ENCODE data around the gene CXCR6.

CXCR6 gene

DNA sequence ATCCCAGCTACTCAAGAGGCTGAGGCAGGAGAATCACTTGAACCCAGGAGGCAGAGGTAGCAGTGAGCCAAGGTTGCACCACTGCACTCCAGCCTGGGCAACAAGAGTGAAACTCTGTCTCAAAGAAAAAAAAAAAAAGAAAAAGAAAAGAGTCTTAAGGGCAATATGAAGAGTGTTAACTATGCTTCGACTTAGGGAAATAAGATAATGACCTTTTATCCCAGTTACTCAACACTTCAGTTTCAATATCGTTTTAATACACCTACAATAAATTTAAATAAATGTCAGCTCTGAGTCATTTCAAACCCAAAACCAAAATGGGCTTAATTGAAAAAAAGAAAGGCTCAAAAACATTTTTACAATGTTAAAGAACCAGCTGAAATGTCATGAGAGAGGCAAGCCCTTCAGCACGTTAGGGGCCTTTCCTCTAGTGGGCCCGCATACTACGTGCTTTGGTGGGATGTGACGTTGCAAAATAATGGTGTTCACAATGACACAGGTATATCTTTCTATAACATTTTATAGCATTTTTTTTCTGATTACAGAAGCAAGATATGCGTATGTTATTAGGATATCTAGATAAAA, 37.1 kb downstream of the CXCR6 start:
- TF ChIP-seq, protein P1, sequence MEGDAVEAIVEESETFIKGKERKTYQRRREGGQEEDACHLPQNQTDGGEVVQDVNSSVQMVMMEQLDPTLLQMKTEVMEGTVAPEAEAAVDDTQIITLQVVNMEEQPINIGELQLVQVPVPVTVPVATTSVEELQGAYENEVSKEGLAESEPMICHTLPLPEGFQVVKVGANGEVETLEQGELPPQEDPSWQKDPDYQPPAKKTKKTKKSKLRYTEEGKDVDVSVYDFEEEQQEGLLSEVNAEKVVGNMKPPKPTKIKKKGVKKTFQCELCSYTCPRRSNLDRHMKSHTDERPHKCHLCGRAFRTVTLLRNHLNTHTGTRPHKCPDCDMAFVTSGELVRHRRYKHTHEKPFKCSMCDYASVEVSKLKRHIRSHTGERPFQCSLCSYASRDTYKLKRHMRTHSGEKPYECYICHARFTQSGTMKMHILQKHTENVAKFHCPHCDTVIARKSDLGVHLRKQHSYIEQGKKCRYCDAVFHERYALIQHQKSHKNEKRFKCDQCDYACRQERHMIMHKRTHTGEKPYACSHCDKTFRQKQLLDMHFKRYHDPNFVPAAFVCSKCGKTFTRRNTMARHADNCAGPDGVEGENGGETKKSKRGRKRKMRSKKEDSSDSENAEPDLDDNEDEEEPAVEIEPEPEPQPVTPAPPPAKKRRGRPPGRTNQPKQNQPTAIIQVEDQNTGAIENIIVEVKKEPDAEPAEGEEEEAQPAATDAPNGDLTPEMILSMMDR (IDR thresholded peaks at IDR 0.05), result no peak
- H3K4me3 ChIP-seq, result no peak overlapping the region
- H3K27ac ChIP-seq, result no peak overlapping the region
- no peak for DNase-seq (ENCODE audit: low spot score)

DNA sequence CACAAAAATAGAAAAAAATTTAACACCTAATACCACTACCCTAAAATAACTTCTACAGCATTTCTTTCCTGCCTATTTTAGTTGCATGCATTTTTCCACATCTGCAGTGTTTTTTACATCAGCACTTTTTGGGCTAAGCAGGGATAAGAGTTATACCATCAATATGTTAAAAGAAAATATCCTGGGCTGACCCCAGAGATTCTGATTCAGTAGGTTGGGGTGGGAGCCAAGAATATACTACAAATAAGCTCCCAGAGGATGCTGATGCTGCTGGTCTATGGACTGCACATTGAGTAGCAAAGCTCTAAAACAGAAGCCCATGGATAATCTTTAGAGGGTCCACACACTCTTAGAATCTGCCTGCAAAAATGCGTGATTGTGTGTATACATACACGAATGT, 37.6 kb downstream of the CXCR6 start:
- TF ChIP-seq, protein P1 (IDR thresholded peaks at IDR 0.05), result no peak
- no peak for DNase-seq (ENCODE audit: low spot score)
- Histone ChIP-seq H3K27ac (peak overlapping the region in 1 of 2 donors; percentile 59), H3K4me3 (no peak overlapping the region)

DNA sequence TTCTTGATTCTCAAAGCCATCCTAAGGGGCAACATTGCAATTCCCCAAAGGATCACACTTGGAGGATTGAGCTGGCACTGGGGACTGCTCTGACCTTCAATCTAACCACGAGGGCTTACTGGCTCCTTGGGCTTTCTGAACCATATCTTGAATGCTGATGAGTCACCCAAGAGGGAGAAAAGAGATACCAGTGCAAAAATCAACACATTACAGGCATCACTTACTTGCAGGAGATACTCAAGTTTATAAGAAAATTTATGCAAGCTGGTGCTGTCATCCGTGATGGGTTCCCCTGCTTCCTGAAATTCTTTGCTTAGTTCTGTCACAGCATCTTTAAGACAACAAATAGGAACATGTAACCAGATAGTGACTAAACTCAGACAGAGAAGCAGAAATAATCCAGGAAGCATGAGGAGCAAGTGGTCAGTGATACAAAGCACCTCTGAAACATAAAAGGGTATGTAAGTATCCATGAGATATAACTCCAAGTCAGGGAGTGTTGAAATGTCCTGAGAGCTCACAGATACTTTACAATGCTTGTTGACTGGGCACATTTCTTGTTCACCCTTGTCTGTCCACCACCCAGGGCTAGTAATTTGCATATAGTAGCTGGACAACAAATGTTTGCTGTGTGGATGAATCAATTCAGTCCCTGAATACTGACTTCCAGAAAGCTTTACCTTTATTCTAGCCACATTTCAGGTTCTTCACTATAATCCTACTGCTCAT, 38.2 kb downstream of the CXCR6 start:
- Histone ChIP-seq H3K27ac (peak overlapping the region; percentile 59 to 83), H3K4me3 (no peak overlapping the region)
- TF ChIP-seq, protein P1 (IDR thresholded peaks at IDR 0.05), result no peak
- DNase-seq (ENCODE audit: low spot score), result no peak

DNA sequence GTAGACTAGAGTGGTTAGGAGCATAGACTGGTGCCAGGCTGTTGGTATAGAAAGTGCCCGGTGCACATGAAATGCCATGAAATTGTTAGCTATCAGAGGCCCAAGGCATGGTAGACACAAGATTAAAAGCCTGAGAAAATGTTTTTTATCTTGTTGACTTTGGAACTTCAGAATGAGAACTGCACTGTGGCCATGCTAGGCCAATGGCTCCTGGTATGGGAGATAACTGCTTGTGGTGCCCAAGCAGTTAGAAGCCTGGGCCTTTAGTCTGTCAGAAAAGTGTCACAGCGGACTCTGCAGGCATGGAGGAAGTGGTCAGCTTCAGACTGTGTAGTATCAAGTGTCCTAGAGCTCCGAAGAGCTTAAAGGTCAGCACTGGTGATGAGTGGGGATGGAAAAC, 40.5 kb downstream of the CXCR6 start:
- TF ChIP-seq, protein P1 (IDR thresholded peaks at IDR 0.05), result no peak
- H3K4me3 ChIP-seq, result no peak overlapping the region
- no peak for DNase-seq (ENCODE audit: low spot score)
- H3K27ac ChIP-seq, result peak overlapping the region; percentile 83 to 96

DNA sequence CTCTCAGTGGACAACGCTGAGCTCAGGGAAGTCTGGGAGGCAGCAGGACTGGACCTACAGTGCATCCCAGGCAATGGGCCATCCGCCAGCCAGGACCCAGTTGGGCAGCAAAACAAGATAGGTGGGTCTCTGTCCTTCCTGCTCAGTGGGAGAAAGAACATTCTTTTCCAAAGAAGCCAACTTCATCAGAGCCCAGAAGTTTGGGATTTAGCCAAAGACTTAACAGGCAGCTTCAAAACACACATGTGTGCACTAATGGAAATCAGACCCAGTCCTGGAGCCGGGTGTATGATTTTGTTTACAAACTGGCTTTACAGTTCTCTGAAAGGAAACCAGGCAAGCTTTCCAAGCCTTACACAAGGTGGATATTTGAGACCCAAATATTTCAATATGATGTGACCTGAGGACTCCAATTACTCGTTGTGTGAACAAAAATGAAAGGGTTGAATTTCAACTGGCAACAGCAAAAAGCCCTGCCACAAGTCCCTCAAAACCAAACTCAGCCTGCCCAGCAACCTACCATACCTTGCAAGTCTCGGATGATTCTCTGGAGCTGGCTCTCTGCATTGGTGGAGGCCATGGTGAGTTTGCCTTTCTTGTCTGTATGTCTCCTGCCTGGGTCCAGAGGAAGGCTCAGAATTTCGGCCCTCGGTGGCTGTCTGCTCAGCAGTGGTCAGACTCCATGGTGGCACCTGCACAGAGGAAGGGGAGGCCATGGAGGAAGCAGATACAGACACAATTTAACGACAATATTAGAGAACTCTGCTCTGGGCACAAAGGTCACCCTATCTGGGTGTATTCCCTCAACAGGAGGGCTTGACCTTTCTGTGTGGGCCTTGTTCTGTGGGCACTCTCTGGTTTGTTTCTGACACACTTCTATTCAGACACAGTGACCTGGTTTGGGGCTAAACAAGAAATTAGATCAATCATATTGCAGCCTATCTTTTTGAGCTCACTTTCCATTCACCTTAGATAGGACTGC, 41.4 kb downstream of the CXCR6 start:
- TF ChIP-seq, protein P1 (IDR thresholded peaks at IDR 0.05), result no peak
- no peak for DNase-seq (ENCODE audit: low spot score)
- H3K27ac ChIP-seq, result peak overlapping the region; percentile 83 to 96
- H3K4me3 ChIP-seq, result no peak overlapping the region

DNA sequence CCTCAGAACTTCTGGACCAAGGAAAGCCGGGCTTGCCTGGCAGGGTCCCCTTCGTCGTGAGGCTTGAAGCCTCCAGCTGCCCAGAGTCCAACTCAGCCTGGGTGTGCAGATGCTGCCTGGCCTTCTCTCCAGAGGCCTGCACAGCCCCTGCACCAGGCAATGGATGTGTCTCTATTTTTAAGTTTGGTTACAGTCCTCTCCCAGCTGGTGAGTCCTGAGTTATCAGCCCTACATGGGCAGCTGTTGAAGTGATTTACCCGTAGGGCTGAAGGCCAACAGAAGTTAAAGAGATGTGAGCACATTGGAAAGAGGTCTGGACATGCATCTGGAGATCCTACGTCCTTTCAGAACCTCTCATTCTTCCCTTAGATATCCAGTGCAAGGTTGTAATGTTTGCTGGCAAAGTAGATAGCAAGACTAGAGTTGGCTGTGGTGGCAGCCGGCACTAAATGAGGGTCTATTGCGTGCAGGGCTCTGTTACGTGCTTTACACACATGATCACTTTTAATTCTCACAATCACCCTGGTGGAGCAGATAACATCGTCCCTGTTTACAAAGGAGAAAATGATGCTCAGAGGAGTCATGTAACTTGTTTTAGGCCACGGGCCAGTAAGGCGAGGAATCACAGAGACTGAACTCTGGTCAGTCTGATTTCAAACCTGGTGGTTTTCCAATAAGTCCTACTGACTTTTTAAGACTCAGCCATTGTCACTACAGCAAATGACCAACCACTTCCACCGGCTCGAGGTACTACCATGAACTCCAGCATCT, 42.5 kb downstream of the CXCR6 start:
- Histone ChIP-seq H3K4me3 (peak overlapping the region; percentile 33), H3K27ac (peak overlapping the region; percentile 83 to 96)
- TF ChIP-seq, protein P1 (IDR thresholded peaks at IDR 0.05), result no peak
- DNase-seq (ENCODE audit: low spot score), result no peak
